ENCODE results near the gene LYRM7.
"Not testable (repeated sequence)": the region's sequence is repeated elsewhere in the genome, so short reads cannot be mapped to it uniquely, and the experiment has no call there.

Gene LYRM7

GRCh38 chr5:131221008-131221703 is 50.4 kb downstream of the LYRM7 start:
- DNase-seq (ENCODE audit: low spot score): no peak

- no peak for DNase-seq (ENCODE audit: low spot score)
Observed at GRCh38 chr5:131221888-131222287, 51.1 kb downstream of the LYRM7 start.

DNA sequence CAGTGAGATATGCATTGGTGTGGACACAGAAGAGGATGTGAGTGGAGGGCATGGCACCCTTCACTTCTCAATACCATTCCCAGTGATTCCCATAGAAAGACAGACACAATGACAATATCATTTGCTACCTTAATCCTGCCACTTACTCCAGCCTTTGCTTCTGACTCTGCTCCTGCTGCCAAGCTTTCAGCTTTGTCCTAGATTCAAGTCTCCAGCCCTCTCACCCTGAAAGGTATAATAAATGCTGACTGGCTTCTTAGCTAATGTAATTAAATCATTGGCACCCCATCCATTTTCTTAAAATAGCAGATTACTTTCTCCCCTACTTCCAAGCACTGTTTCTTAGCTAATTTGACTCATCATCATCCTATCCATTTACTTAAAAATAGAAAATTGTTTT is 52.0 kb downstream of the LYRM7 start:
- DNase-seq (ENCODE audit: low spot score): no peak

DNA sequence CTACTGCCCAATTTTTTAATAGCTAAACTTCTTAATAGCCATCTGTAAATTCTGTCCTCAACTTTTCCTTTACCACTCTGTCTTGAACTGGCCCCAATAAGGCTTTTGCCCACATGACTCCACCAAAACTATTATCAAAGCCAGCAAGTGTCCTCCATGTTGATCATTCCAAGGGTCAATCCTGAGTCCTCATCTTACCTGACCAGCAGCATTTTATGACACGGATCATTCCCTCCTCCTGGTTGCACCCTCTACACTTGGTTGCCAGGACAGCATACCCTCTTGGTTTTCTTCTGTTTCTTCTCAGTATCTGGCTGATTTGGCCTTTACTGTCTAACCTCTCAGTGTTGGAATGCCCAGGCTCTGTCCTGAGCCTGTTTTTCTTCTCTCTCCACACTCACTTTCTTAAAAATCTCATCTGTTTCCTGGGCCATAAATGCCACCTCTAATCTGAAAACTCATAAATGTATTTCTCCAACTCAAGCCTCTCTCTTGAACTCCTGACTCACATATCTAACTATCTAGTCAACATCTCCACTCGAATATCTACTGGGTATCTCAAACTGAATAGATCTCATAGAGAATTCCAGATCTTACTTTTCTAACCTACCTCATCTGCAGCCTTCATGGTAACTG is 53.1 kb downstream of the LYRM7 start:
- no peak for DNase-seq (ENCODE audit: low spot score)

DNA sequence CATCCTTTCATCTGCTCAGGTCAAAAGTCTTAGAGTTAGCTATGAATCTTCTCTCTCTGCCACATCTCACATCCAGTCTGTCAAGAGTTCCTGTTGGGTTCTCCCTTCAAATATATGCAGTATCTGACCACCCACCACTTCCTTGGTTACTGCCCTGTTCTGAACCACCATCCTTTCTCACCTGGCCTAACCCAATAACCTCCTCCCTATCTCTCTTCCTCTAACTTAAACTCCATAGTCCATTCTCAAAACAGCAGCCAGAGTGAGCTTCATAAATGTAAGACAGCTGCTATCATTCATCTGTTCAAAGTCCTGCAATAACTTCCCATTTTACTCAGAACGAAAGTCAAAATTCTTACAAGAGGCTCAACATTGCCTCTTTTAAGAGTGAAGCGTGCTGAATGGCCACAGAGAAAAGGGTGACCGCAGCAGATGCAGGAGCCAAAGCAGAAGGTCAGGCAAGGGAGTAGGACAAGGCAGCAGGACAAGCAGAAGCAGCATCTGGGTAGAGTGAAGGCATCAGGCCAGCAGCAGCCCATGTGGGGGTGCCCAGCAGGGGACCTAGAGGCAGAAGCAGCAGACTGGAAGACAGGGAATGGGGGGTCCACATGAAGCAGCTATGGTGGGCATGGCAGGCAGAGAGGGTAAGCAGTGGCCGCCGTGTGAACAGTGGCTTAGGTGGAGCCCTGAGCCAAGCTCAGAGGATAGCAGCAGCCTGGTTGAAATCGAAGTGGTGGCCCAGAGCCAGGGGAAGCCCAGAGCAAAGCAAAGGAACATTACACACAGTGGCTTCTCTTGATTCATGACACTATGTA is 53.9 kb downstream of the LYRM7 start:
- DNase-seq (ENCODE audit: low spot score): peak; percentile 62

DNA sequence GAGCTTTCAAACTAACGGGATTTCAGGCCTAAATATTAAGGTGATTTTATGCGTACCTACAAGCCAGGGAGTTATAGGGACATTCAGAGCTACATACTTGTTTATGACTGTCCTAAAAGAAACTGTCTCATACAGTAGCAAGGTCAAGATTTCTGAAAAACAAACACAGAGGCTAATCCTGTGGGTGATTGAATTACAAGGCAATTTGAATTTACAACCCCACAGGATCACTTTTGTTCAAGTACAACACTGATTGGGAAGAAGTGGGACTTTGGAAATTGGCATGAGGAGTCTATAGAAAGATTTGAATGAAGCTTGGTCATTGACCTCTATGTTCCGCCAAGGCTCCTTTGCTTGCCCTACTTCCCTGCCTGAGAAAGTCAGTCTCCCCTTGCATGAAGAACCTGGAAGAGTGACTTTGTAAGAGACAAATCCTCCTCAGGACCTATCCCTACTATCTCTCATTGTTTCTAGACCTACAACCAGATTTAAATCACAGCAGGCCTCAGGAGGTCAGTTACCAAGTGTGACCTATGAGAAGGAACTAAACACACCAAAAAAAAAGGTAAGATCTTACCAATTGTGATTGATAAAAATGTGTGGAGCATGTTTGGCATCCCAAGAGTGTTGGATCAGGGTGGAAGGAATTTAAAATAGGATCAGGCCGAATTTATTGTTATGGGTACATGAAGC is 54.7 kb downstream of the LYRM7 start:
- DNase-seq (ENCODE audit: low spot score): no peak

DNA sequence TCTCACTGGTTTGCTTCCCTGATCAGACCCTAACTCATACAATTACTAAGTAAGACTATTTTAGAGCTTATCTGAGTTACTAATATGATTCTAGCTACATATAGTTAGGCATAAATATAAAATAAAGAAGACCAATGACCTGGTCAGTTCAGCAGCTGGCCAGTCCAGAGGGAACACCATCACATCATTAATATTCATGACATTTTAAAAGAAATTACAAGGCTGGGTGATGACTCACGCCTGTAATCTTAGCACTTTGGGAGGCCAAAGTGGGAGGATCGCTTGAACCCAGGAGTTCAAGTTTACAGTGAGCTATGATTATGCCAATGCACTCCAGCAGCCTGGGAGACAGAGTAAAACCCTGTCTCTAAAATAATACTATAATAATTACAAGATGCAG is 56.2 kb downstream of the LYRM7 start:
- no peak for DNase-seq (ENCODE audit: low spot score)

DNA sequence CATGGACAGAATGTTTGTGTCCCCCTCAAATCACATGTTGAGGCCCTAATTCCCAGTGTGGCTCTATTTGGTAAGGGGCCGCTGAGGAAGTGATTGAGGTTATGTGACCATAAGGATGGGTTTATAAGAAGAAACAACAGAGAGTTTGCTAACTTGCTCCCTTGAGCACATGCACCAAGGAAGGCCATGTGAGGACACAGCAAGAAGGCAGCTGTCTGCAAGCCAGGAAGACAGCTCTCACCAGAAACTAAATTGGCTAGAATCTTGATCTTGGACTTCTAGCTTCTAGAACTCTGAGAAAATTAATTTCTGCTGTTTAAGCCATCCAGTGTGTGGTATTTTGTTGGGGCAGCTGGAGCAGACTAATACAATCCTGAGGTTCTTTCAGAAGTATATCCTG is 57.9 kb downstream of the LYRM7 start:
- DNase-seq (ENCODE audit: low spot score): no peak

DNA sequence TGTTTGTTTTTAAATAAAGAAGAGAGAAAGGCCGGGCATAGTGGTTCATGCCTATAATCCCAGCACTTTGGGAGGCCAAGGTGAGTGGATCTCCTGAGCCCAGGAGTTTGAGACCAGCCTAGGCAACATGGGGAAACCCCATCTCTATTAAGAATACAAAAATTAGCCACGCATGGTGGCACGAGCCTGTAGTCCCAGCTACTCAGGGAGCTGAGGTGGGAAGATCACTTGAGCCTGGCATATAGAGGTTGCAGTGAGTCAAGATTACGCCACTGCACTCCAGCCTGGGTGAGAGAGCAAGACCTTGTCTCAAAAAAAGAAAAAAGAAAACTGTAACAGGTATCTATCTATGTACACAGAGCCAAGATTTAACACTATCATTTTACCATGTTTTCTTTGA is 58.9 kb downstream of the LYRM7 start:
- no peak for DNase-seq (ENCODE audit: low spot score)

GRCh38 chr5:131230406-131230805 is 59.7 kb downstream of the LYRM7 start:
- DNase-seq (ENCODE audit: low spot score): peak; percentile 34

DNA sequence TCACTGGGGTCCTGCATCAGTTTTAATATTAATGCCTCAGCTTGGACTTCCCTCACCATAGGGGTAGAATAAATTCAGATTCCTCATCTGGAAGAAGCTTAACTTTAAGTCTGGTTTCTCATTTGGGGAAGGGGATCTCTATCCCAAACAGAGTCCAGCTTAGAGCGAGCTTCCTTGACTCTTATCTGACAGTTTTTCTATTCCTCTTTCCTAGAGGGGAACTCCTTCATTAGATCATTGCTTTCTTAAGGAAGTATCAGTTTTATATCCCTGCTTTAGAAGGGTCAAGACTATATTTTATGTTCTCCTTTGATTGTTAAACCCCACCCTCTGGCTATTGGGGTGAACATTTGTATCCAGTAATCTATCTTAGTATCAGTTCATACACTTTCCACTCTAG is 68.9 kb downstream of the LYRM7 start:
- no peak for DNase-seq (ENCODE audit: low spot score)

- no peak for DNase-seq (ENCODE audit: low spot score)
Observed at GRCh38 chr5:131242728-131243255, 72.0 kb downstream of the LYRM7 start.

DNA sequence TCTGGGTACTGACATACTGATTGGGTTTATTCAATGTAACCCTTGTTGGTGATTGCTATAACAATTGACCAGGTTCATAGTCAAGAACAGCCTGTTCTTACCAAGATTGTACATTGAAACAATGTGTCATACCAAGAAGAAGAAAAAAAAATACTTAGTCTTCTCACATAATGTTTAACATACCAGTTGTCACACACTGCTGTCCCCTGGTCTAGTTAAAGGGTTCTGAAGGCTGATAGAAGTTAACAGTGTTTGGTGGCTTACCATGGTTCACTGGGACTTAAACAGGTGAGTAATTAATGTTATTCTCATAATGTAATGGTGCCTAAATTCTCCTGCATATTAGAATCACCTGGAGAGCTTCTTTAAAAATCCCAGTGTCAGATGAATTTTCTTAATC is 74.6 kb downstream of the LYRM7 start:
- no peak for DNase-seq (ENCODE audit: low spot score)

- DNase-seq (ENCODE audit: low spot score): no peak
Observed at GRCh38 chr5:131245948-131246347, 75.2 kb downstream of the LYRM7 start.

DNA sequence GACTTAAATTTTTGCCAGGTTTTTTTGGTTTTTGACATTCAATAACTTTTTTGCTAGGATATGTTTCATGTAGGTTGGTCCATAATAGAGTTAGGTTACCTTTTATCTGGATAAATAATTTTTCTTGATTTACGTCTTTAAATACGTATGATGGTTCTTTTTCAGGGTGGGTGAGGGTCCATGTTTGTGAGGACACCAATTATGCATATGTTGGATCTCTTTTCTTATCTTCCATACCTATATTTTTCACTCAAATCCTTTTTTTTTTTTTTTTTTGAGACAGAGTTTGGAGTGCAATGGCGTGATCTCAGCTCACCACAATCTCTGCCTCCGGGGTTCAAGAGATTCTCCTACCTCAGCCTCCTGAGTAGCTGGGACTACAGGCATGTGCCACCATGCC is 75.8 kb downstream of the LYRM7 start:
- no peak for DNase-seq (ENCODE audit: low spot score)

DNA sequence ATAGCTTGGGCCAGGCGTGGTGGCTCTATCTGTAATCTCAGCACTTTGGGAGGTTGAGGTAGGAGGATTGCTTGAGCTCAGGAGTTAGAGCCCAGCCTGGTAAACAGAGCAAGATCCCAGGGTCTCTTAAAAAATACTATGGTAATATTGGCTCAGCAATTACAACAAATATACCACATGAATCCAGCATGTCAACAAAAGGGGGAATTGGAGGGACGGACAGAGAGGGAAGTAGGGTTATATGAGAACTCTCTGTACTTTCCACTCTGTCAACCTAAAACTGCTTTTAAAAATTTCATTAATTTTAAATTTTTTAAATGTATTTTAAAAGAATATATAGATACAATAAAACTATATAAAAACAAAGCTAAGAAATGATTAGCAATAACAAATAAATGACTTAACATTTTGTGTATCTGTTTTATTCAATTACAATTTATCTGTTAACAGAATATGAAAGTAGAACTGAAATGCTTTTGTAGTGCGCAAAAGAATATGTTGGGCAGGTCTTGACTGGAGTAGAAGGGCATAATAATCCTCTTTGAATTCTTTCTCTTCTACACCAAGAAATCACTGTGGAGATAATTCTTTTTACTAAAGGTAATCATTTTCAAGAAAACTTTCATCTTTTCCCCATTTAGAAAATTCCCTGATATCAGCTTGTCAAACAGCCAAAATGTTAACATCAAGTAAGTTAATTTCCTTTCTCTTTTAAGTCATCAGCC is 80.2 kb downstream of the LYRM7 start:
- DNase-seq (ENCODE audit: low spot score): no peak

GRCh38 chr5:131252824-131253171 is 82.1 kb downstream of the LYRM7 start:
- DNase-seq (ENCODE audit: low spot score): peak; percentile 89

DNA sequence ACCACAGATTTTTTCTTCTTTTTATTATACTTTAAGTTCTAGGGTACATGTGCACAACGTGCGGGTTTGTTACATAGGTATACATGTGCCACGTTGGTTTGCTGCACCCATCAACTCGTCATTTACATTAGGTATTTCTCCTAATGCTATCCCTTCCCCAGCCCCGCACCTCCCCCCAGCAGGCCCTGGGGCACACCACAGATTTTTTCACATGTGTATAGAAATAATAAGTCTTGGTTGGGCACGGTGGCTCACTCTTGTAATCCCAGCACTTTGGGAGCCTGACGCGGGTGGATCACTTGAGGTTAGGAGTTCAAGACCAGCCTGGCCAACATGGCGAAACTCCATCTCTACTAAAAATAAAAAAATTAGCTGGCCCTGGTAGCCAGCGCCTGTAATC is 83.3 kb downstream of the LYRM7 start:
- DNase-seq (ENCODE audit: low spot score): not testable (repeated sequence)

DNA sequence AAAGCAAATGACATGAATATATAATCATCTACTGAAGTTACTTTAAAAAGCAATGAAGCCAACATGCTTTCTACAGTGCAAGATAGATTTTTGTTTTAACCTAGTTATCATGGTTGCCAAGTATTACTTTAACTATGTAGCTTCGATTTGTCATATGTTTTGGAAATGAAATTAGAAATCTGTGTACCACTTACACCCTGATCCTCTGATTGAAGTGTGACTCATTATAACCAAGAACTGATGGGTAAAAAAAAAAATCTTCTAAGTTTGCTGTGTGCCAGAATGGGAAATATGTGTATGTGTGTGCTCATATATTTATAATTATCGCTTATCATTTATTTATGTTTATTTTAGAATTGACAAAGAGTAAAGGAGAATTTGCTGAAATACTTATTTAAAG is 84.0 kb downstream of the LYRM7 start:
- DNase-seq (ENCODE audit: low spot score): no peak

All from NAMALWA (cell line).